HepG2 (cell line): ENCODE measurements around the gene PVR. TPM values are rescaled to one million over a fixed set of nuclear protein-coding genes. Genes with fewer than 3 reads are reported as not detected.

Source experiments
- ATAC-seq: fragments of 200-7000 bp; cut with Tn5 transposase; 3 replicates; pipeline ENCODE4 v1.9.1; 2020; ENCODE audit warnings: mild to moderate bottlenecking, moderate library complexity
- BruUV-seq: library from RNA; stranded (reverse); fragments of 400-500 nt; replicated peaks from 2 replicates; lab custom pipeline; 2021; lab: Mats Ljungman, UMichigan
- CTCF ChIA-PET: fragments of 300-600 bp; formaldehyde crosslinking; extraction: SDS; loops from one replicate; lab custom pipeline; 2021; ENCODE audit warnings: low total read pairs, inconsistent platforms, low intra/inter-chr PET ratio; lab: Yijun Ruan, JAX
- POLR2A ChIA-PET: fragments of 350-600 bp; sonication (Branson Sonifier 250); formaldehyde crosslinking; loops from one replicate; lab custom pipeline; 2020; ENCODE audit warnings: antibody characterized with exemption, inconsistent platforms; lab: Yijun Ruan, JAX
- DNase-seq: peaks from one replicate; pipeline ENCODE4 v3.0.0-alpha.2; 2015; ENCODE audit warnings: low spot score
- FAIRE-seq: peaks from 3 replicates; lab custom pipeline; 2011; peaks lifted over from hg19 to GRCh38; lab: Jason Lieb, UNC
- H2AFZ ChIP-seq: one replicate; pipeline ENCODE4 v1.6.1; 2011; ENCODE audit warnings: low read length, inconsistent platforms
- H3K27ac ChIP-seq: fragments of 300-600 bp; 3 replicates; pipeline ENCODE4 v1.8.0; 2011; ENCODE audit warnings: mixed run types, mild to moderate bottlenecking, mixed read lengths, low read length, inconsistent platforms; ENCODE audit not compliant: insufficient read depth; ENCODE audit errors: extremely low read length
- H3K27me3 ChIP-seq, 2 experiments: fragments of 200-600 bp in 1 of 2; 2 replicates in 1 of 2; 3 replicates in 1 of 2; pipeline versions ENCODE4 v1.6.0 to v1.8.0; 2011; ENCODE audit warnings: low read length in 2 of 2, mild to moderate bottlenecking in 2 of 2, moderate library complexity in 2 of 2, inconsistent platforms in 1 of 2; ENCODE audit not compliant: insufficient read depth in 2 of 2, control insufficient read depth in 1 of 2
- H3K36me3 ChIP-seq, 2 experiments: fragments of 200-600 bp in 1 of 2; replicated peaks in 1 of 2; 2 replicates in 1 of 2; 3 replicates in 1 of 2; pipeline versions ENCODE4 v1.5.1 to v1.8.0; 2011; ENCODE audit warnings: low read length in 2 of 2, inconsistent platforms in 1 of 2; ENCODE audit not compliant: insufficient read depth in 2 of 2, control insufficient read depth in 1 of 2
- H3K4me1 ChIP-seq: 2 replicates; pipeline ENCODE4 v1.5.1; 2012; ENCODE audit warnings: low read length, inconsistent platforms; ENCODE audit not compliant: insufficient read depth
- H3K4me2 ChIP-seq: 2 replicates; pipeline ENCODE4 v1.6.0; 2011; ENCODE audit warnings: low read depth, low read length, inconsistent platforms
- H3K4me3 ChIP-seq, 3 experiments: fragments of 200-600 bp in 1 of 3; sonication (generic), shearing (Covaris generic) in 1 of 3; replicated peaks in 1 of 3; 2 replicates each; pipeline ENCODE4 v1.5.1; 2011 to 2016; ENCODE audit warnings: low read length in 3 of 3, inconsistent platforms in 2 of 3, low read depth in 2 of 3, mild to moderate bottlenecking in 2 of 3, control low read depth in 1 of 3, mixed read lengths in 1 of 3; ENCODE audit not compliant: insufficient read depth in 1 of 3
- H3K79me2 ChIP-seq: one replicate; pipeline ENCODE4 v1.6.1; 2011; ENCODE audit warnings: low read length, inconsistent platforms; ENCODE audit not compliant: insufficient read depth
- H3K9ac ChIP-seq: 2 replicates; pipeline ENCODE4 v1.6.0; 2011; ENCODE audit warnings: mild to moderate bottlenecking, low read depth, low read length, inconsistent platforms; ENCODE audit not compliant: insufficient read depth
- H3K9me3 ChIP-seq: 2 replicates; pipeline ENCODE4 v1.5.1; 2012; ENCODE audit warnings: mild to moderate bottlenecking, low read length
- H4K20me1 ChIP-seq: 2 replicates; pipeline ENCODE4 v1.6.0; 2011; ENCODE audit warnings: inconsistent platforms, mild to moderate bottlenecking, low read length, moderate library complexity; ENCODE audit not compliant: insufficient read depth
- AFF4 ChIP-seq: sonication (generic); formaldehyde crosslinking; IDR thresholded peaks from 2 replicates; pipeline ENCODE4 v1.4.0; 2020; ENCODE audit warnings: missing genetic modification reagents
- AKAP8 ChIP-seq: sonication (generic); formaldehyde crosslinking; IDR thresholded peaks from 2 replicates; pipeline ENCODE4 v1.5.1; 2020; ENCODE audit warnings: mild to moderate bottlenecking, missing genetic modification reagents
- FOSL2 ChIP-seq: sonication (generic); formaldehyde crosslinking; IDR thresholded peaks from 2 replicates; pipeline ENCODE4 v1.4.0; 2020; ENCODE audit warnings: missing genetic modification reagents
- HIC2 ChIP-seq: sonication (generic); formaldehyde crosslinking; IDR thresholded peaks from 2 replicates; pipeline ENCODE4 v1.9.0; 2022; ENCODE audit warnings: low read depth, missing genetic modification reagents
- SOX5 ChIP-seq: IDR thresholded peaks from 2 replicates; pipeline ENCODE4 v1.6.1; 2016; ENCODE audit warnings: borderline replicate concordance
- ZBTB43 ChIP-seq: sonication (generic); formaldehyde crosslinking; conservative IDR thresholded peaks from 2 replicates; pipeline ENCODE4 v1.4.0; 2020; ENCODE audit warnings: missing genetic modification reagents
- ZNF768 ChIP-seq: sonication (generic); formaldehyde crosslinking; IDR thresholded peaks from 2 replicates; pipeline ENCODE4 v1.4.0; 2020; ENCODE audit warnings: missing genetic modification reagents
- WGBS: methylation state at CpG from one replicate; pipeline ENCODE4 v1.1.6; 2017; ENCODE audit warnings: low lambda C conversion rate; 5-methylcytosine and 5-hydroxymethylcytosine counted together
- in situ Hi-C: cut with HindIII; loops from 2 replicates; pipeline ENCODE4 v1.10.0; 2017; ENCODE audit warnings: low pct_unique_long_range_greater_than_20kb; ENCODE audit not compliant: extremely low pct_ligation_motif_present
- intact Hi-C: fragments of 100-400 bp; cut with micrococcal nuclease; formaldehyde crosslinking; loops from one replicate; pipeline ENCODE4 v1.10.0; 2022; ENCODE audit not compliant: unreplicated experiment
- polyA plus RNA-seq, 8 experiments: library from polyadenylated mRNA; depleted of rRNA in 3 of 8; stranded (reverse) in 7 of 8; unstranded in 1 of 8; fragments of >200 nt; fragmentation: Illumina TruSeq in 4 of 8; extraction: Trizol in 4 of 8; gene quantifications; 2 replicates each; pipeline versions ENCODE4 v1.2.1 to v1.2.3, GENCODE V29; 2011 to 2016; ENCODE audit warnings: low read depth in 4 of 8, missing spikeins in 1 of 8, mixed read lengths in 1 of 8; ENCODE audit not compliant: insufficient read depth in 1 of 8
- total RNA-seq, 5 experiments: library from RNA; depleted of rRNA; stranded (reverse); fragments of >200 nt; fragmentation: Illumina TruSeq; extraction: Trizol; gene quantifications; 2 replicates each; pipeline ENCODE4 v1.2.3, GENCODE V29; 2016; ENCODE audit warnings: low read depth in 1 of 5
- TF ChIP-seq, protein P1 (sequence below): sonication (generic); formaldehyde crosslinking; conservative IDR thresholded peaks from 2 replicates; pipeline ENCODE4 v1.4.0; 2020; ENCODE audit warnings: missing genetic modification reagents

Gene PVR
- total and polyA plus RNA-seq, 2 of the 13 experiments (the other 11 are each of a cell fraction or from before 2014, with no cell fraction given) = 43.4 to 46.6 TPM

- TF ChIP-seq FOSL2 (CRISPR knock-in tag) (peak; percentile 57; the same call in 1 of the 2 replicates), AFF4 (CRISPR knock-in tag) (no peak), ZNF768 (CRISPR knock-in tag) (no peak)
- TF ChIP-seq, protein P1, sequence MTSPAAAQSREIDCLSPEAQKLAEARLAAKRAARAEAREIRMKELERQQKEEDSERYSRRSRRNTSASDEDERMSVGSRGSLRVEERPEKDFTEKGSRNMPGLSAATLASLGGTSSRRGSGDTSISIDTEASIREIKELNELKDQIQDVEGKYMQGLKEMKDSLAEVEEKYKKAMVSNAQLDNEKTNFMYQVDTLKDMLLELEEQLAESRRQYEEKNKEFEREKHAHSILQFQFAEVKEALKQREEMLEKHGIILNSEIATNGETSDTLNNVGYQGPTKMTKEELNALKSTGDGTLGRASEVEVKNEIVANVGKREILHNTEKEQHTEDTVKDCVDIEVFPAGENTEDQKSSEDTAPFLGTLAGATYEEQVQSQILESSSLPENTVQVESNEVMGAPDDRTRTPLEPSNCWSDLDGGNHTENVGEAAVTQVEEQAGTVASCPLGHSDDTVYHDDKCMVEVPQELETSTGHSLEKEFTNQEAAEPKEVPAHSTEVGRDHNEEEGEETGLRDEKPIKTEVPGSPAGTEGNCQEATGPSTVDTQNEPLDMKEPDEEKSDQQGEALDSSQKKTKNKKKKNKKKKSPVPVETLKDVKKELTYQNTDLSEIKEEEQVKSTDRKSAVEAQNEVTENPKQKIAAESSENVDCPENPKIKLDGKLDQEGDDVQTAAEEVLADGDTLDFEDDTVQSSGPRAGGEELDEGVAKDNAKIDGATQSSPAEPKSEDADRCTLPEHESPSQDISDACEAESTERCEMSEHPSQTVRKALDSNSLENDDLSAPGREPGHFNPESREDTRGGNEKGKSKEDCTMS (CRISPR knock-in tag) = no peak
Observed at GRCh38 chr19:44614313-44614712, 29.4 kb upstream of the PVR start (continued).

GRCh38 chr19:44615863-44616247, 27.9 kb upstream of the PVR start:
- ATAC-seq (peak; percentile 48), DNase-seq (peak; percentile 78), FAIRE-seq (peak; percentile 75)
- peak overlapping the region; percentile 3 to 79 (median 33); a peak in 4 of 6 replicates for H3K4me3 ChIP-seq
- H3K9me3 ChIP-seq = no peaks in the 10 kb centered on the region
- peaks cover 2 to 4% of the 10 kb centered on the region in 2 experiments; a peak in 3 of 5 replicates for H3K36me3 ChIP-seq
- no peak overlapping the region for H2AFZ ChIP-seq
- peaks cover 9% of the 10 kb centered on the region for H3K79me2 ChIP-seq
- peaks cover 70% of the 10 kb centered on the region for H3K4me1 ChIP-seq
- peak overlapping the region; percentile 92 for H3K27ac ChIP-seq
- H4K20me1 ChIP-seq = no peaks in the 10 kb centered on the region
- POLR2A ChIA-PET = interaction anchor here (0.7 to 6.0 kb wide), 22 partner anchors 9 to 230 kb away, joined by 3 to 87 read pairs (median 6); partner anchors contain the start of genes NECTIN2 and PVR
- H3K4me2 ChIP-seq = peak overlapping the region; percentile 71
- intact Hi-C loops (no loop called here), in situ Hi-C loops (no loop called here)
- 5% methylated on average over 5 of the region's 5 CpGs for WGBS
- CTCF ChIA-PET = no interaction called here
- H3K9ac ChIP-seq = peak overlapping the region; percentile 58; the same call in 1 of the 2 replicates
- BruUV-seq = no TSS peak
- no peaks in the 10 kb centered on the region; a peak in 1 of 5 replicates for H3K27me3 ChIP-seq
- TF ChIP-seq SOX5 (CRISPR knock-in tag) (peak; percentile 74; the same call in 1 of the 2 replicates), HIC2 (CRISPR knock-in tag) (no peak), AKAP8 (no peak), ZBTB43 (no peak)
